Activated CD4-positive, alpha-beta T cell treated with anti-CD3 and anti-CD28 coated beads, Interleukin-2, amount 50 U/mL, for 16 hours (primary cell): ENCODE measurements around the gene SUN3.
"Not testable (repeated sequence)": the region's sequence is repeated elsewhere in the genome, so short reads cannot be mapped to it uniquely, and the experiment has no call there.

ENCODE experiments used
- DNase-seq: peaks from one replicate; pipeline ENCODE4 v3.0.0-alpha.2; 2020

Gene SUN3

DNA sequence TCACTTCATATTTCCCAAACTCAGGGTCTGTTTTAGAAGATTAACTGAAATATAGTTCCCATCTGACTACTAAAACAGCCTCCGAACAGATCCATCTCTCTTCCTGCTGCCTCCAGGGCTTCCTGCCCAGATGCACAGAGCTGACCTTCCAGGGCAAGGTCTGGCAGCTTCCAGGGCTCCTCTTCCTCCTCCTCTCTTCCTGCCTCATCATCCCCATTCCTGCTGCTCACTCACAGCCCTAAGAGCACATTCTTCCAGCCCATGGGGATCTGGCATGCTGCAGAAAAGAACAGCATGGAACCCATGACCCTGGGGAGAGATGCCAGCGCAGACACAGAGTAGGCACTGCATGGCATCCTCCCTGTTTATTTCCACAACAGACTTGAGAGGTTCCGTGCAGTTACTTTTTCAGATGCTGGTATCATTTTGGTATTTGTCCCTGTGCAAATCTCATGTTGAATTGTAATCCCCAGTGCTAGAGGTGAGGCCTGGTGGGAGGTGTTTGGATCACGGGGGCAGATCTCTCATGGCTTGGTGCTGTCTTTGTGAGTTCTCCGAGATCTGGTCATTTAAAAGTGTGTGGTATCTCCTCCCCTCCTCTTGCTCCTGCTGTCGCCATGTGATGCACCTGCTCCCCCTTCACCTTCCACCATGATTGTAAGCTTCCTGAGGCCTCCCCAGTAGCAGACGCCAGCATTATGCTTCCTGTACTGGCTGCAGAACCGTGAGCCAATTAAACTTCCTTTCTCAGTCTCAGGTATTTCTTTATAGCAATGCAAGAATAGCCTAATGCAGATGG is 85.0 kb downstream of the SUN3 start:
- no peak for DNase-seq

DNA sequence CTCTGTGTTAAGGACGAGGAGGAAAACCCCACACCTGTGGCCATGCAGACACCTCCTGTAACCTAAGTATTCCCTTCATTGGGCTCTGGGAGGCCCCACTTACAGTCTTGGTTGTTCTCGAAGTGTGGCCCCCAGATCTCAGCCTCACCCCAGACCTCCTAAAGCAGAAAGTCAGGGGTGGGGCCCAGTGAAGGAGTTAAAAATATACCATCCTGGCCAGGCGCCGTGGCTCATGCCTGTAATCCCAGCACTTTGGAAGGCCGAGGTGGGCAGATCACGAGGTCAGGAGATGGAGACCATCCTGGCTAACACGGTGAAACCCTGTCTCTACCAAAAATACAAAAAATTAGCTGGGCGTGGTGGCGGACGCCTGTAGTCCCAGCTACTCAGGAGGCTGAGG is 86.3 kb downstream of the SUN3 start:
- not testable (repeated sequence) for DNase-seq

DNA sequence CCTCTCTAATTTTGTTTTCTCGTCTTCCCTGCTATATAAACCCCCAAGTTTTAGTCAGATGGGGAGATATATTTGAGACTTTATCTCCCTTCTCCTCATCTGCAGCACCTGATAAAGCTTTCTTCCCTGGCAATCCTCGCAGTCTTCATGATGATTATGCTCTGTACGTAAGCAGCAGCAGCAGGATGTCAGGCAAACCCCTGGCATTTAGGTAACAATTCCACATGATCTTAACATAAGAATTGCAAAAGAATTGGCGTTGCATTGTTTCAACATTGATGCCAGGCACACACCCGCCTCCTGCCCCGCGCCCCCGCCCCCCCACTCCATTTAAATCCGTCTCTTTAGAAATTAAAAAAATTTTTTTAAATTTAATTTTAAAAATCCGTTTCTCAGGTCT is 86.8 kb downstream of the SUN3 start:
- no peak for DNase-seq

DNA sequence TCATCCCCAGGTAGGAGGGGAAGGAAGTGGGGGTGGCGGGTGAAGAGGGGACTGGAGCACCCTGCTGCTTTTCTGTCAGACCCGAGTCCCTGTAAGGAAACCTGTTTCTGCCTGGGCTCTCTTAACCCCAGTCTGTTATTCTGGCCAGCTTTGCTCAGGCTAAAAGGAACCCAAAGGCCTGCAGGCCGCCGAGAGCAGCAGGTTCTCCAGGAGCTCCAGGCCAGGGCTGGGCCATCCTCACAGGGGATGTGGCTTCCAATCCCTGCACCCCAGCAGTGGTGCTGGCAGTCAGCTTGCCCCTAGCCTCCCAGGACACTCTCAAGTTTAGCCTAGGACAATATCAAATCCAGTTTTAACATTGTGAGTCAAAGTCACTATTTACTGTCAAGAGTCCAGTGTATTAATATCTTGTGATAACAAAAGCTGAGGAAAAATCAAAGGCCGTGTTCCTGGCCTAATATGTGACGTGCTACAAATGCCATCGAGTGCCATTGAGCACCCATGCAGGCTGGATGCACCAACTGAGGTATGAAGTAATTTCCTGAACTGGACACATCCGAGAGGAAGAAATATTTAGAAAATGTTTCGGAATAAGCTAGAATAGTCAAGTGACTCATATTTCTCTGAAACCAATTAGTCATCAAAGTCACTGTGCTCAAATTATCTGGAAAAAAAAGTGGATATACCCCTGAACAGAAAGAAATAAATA is 87.6 kb downstream of the SUN3 start:
- no peak for DNase-seq

DNA sequence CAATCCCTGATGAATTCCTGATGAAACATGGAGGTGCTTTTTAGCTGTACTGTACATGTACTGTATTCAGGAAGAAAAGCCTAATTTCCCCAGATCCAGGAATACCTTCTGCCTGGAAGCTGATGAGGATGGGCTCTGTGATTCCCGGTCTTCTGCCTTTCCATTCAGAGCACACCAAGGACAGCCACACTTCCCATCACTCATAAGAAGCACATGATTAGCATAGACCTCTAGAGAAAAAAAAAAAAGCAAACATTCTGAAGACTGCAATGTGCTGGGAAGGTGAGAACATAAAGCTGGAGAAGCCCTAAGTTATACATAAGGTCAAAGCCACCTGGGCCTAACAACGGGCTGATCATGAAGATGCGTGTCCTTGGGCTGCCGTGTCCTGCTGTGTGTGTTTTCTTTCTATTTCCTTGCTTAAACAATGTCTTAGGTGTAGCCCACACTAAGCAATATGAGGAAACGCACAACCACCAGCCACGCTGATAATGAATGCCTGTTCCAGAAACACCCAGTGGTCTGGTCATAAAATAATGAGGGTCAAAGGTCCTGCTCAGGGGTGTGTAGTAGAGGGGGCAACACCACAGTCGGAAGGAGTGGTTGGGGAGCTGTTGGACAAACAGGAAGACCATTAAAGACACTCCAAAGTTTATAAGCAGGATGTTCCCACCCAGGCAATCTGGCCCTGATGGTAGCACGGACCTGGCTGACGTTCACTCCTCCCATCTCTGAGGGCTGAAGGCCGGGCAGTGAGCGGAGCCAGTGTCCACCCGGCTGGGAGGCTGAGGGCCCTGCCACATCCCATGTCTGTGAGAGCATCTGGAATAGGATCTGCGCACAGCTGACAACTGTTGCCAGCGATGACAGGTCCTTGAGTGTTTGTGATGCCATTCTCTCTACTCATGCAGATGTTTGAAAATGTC is 88.6 kb downstream of the SUN3 start:
- DNase-seq: no peak

DNA sequence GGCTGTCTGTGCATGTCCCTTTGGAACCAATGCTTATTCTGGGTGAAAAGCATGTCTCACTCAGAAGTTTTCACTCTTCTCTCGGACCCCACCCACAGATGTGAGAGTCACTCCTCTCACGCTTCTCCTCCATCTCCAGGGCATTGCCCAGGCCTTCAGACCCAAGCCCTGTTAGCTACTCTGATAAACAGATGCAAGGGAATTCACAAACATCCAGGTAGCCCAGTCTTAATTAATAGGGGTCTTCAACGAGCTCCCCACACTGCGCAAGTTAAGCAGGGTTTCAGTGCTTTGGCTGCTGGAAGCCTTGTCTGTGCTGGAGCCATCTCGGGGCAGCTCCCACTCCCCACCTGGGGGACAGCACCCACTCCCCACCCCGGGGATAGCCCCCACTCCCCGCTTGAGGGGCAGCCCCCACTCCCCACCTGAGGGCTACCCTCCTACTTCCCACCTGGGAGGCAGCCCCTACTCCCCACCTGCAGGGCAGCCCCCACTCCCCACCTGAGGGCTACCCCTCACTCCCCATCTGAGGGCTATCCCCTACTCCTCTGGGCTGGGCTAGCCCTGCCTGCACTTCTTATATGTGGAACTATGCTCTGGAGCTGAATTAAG is 89.4 kb downstream of the SUN3 start:
- DNase-seq: no peak

DNA sequence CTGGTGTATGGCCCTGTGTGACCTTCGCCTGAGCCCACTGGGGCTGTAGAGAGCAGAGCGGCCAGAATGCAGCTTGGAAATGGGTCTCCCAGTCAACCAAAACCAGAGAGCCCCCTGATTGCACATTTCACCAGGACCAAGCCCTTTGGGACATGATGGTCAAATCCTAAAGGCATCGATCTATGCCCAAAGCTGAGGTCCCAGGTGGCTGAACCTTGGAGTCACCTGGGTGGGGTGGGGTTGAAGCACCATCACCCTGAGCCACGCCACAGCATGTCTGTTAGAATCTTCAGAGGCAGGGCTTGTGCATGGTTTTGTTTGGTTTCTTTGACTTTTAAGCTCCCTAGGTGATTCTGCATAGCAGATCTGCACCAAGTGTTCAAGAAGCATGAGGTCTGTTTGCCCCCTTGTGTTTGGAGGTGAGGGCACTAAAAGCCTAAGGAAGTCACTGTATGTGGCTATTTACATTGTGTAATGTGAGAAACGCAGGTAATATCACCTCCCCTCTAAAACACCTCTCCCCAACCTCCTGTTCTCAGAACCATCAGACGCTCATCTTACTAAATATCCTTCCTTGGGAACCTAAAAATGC is 90.2 kb downstream of the SUN3 start:
- DNase-seq: no peak

DNA sequence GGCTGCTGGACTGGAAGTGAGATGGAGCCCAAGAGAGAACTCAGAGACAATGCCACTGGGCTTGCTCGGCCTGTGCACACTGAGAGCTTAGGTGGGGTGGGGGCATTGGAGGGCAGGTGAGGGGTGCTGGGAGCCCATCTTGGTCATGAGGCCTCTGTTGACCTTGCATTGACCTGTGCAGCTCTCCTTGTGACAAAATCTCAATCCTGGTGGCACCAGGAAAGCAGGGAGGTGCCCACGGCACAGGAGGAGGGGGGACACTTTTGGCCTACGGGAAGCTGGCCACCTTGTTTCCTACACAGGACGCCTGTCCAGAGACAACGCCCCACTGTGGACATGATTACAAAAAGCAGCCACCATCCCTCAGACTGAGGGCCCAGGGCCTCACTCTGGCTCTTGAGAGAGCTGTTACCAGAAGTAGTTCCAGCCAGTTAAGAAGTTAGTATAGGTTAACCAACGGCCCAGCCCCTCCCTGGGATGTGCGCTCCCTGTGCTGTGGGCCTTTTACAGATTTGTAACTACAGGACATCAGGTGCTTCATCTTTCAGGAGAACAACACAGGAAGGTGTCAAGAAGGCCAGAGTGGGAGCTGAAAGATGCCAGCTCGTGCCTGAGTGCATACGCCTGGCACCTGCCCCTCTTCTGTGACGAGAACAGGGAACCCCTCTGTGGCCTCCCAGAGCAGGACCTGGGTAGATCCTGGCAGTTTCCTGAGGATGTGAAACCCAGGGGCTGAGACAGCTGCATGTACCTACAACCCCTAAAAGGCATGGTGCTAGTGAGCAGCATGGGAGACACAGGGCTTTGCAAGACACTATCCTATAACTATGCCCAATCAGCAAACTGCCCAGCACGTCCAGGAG is 91.0 kb downstream of the SUN3 start:
- DNase-seq: no peak
